Peyer's patch (tissue), 4 donors: Measurements from ENCODE around the gene NEU1. TPM values are rescaled to one million over a fixed set of nuclear protein-coding genes. Genes with fewer than 3 reads are reported as not detected.
"Not testable (repeated sequence)": the region's sequence is repeated elsewhere in the genome, so short reads cannot be mapped to it uniquely, and the experiment has no call there.

ENCODE experiments used
- DNase-seq, 3 donors: peaks; one replicate each; pipeline ENCODE4 v3.0.0-alpha.2; 2017 to 2019
- H3K27ac ChIP-seq, 4 donors: fragments of 200-600 bp; sonication (generic); one replicate each; pipeline ENCODE4 v1.5.1; 2016 to 2019
- H3K27me3 ChIP-seq, 2 donors: fragments of 200-600 bp; sonication (generic); one replicate each; pipeline ENCODE4 v1.5.1; 2019
- H3K36me3 ChIP-seq, 3 donors: fragments of 200-600 bp; sonication (generic); one replicate each; pipeline ENCODE4 v1.5.1; 2016 to 2019
- H3K4me1 ChIP-seq, 4 donors: fragments of 200-600 bp; sonication (generic); one replicate each; pipeline ENCODE4 v1.5.1; 2016 to 2019
- H3K4me3 ChIP-seq, 4 donors: fragments of 200-600 bp; sonication (generic); 1 replicate in 3 of 4; 2 replicates in 1 of 4; pipeline ENCODE4 v1.5.1; 2016 to 2019; ENCODE audit warnings: mild to moderate bottlenecking in 1 of 4
- H3K9me3 ChIP-seq, 4 donors: fragments of 200-600 bp; sonication (generic); one replicate each; pipeline ENCODE4 v1.5.1; 2016 to 2019; ENCODE audit warnings: mild to moderate bottlenecking in 1 of 4
- CTCF ChIP-seq, 6 experiments: fragments of 450-650 bp in 4 of 6; fragments of 200-600 bp in 2 of 6; sonication (generic) in 1 of 6; IDR thresholded peaks; one replicate each; pipeline ENCODE4 v1.5.1; 2017 to 2019; ENCODE audit warnings: antibody characterized with exemption in 6 of 6, mild to moderate bottlenecking in 3 of 6, moderate library complexity in 1 of 6
- POLR2A ChIP-seq, 2 donors: fragments of 450-650 bp; IDR thresholded peaks; one replicate each; pipeline ENCODE4 v1.5.1; 2017; ENCODE audit warnings: antibody characterized with exemption in 2 of 2, mild to moderate bottlenecking in 2 of 2, moderate library complexity in 2 of 2
- total RNA-seq, 4 donors: library from RNA; depleted of rRNA; stranded (reverse); fragments of >200 nt; gene quantifications; one replicate each; pipeline ENCODE4 v1.1.0, GENCODE V29; 2016

The NEU1 gene
- total RNA-seq, 4 donors from 2014 or later: 11.6 to 100 (median 81.8) TPM

GRCh38 chr6:31865205-31866118 is 2.8 kb upstream of the NEU1 start:
- Histone ChIP-seq H3K36me3 (peaks cover 0 to 33% (median 0%) of the 10 kb centered on the region in 3 donors), H3K4me1 (peaks cover 0 to 17% (median 2%) of the 10 kb centered on the region in 4 donors), H3K27me3 (no peaks in the 10 kb centered on the region), H3K4me3 (no peak overlapping the region), H3K9me3 (no peaks in the 10 kb centered on the region), H3K27ac (no peak overlapping the region)
- TF ChIP-seq CTCF (IDR thresholded peaks at IDR 0.05) (no peak), POLR2A (IDR thresholded peaks at IDR 0.05) (no peak)
- no peak for DNase-seq

GRCh38 chr6:31864818-31865204 is 2.2 kb upstream of the NEU1 start:
- Histone ChIP-seq H3K9me3 (no peaks in the 10 kb centered on the region), H3K27ac (no peak overlapping the region), H3K36me3 (peaks cover 0 to 40% (median 0%) of the 10 kb centered on the region in 3 donors), H3K4me3 (no peak overlapping the region), H3K27me3 (no peaks in the 10 kb centered on the region), H3K4me1 (peaks cover 0 to 17% (median 2%) of the 10 kb centered on the region in 4 donors)
- no peak for DNase-seq
- TF ChIP-seq CTCF (IDR thresholded peaks at IDR 0.05) (no peak), POLR2A (IDR thresholded peaks at IDR 0.05) (no peak)

- Histone ChIP-seq H3K4me3 (peak overlapping the region; percentile 40 to 74 (median 54)), H3K27ac (peak overlapping the region in 3 of 4 donors; percentile 27 to 86 (median 86)), H3K4me1 (peaks cover 0 to 17% (median 2%) of the 10 kb centered on the region in 4 donors)
Measured at GRCh38 chr6:31864123-31864562, 1.5 kb upstream of the NEU1 start.

GRCh38 chr6:31861919-31862343 is 690 bp downstream of the NEU1 start:
- Histone ChIP-seq H3K4me3 (peak overlapping the region; percentile 64 to 75 (median 69)), H3K4me1 (peaks cover 0 to 17% (median 2%) of the 10 kb centered on the region in 4 donors), H3K36me3 (peaks cover 0 to 37% (median 0%) of the 10 kb centered on the region in 3 donors), H3K27me3 (no peaks in the 10 kb centered on the region), H3K27ac (peak overlapping the region; percentile 79 to 86 (median 86)), H3K9me3 (no peaks in the 10 kb centered on the region)
- no peak for DNase-seq
- TF ChIP-seq CTCF (IDR thresholded peaks at IDR 0.05): no peak
- no peak for TF ChIP-seq POLR2A (IDR thresholded peaks at IDR 0.05)

More at GRCh38 chr6:31864123-31864562, 1.5 kb upstream of the NEU1 start:
- not testable (repeated sequence) for H3K9me3 ChIP-seq, H3K27me3 ChIP-seq, DNase-seq
- H3K36me3 ChIP-seq: peaks cover 0 to 44% (median 0%) of the 10 kb centered on the region in 3 donors

- Histone ChIP-seq H3K4me1 (peaks cover 0 to 17% (median 2%) of the 10 kb centered on the region in 4 donors), H3K36me3 (peaks cover 0 to 31% (median 0%) of the 10 kb centered on the region in 3 donors), H3K4me3 (no peak overlapping the region), H3K27me3 (no peaks in the 10 kb centered on the region), H3K27ac (no peak overlapping the region), H3K9me3 (no peaks in the 10 kb centered on the region)
- no peak for DNase-seq
- TF ChIP-seq CTCF (IDR thresholded peaks at IDR 0.05): no peak
- TF ChIP-seq POLR2A (IDR thresholded peaks at IDR 0.05): no peak
Measured at GRCh38 chr6:31861150-31861549, 1.5 kb downstream of the NEU1 start.

GRCh38 chr6:31860349-31860748 is 2.3 kb downstream of the NEU1 start:
- H3K4me3 ChIP-seq: no peak overlapping the region
- peaks cover 0 to 29% (median 0%) of the 10 kb centered on the region in 3 donors for H3K36me3 ChIP-seq

More at GRCh38 chr6:31860349-31860748, 2.3 kb downstream of the NEU1 start:
- DNase-seq: no peak
- H3K27me3 ChIP-seq: no peaks in the 10 kb centered on the region
- H3K9me3 ChIP-seq: no peaks in the 10 kb centered on the region
- TF ChIP-seq CTCF (IDR thresholded peaks at IDR 0.05) (no peak), POLR2A (IDR thresholded peaks at IDR 0.05) (no peak)
- no peak overlapping the region for H3K27ac ChIP-seq
- H3K4me1 ChIP-seq: peaks cover 0 to 17% (median 2%) of the 10 kb centered on the region in 4 donors
